C4-2B (cell line): Measurements from ENCODE around the gene RBM44.

Experiments
- H3K27ac ChIP-seq: fragments of 450-650 bp; 2 replicates; pipeline ENCODE4 v1.5.1; 2017
- CTCF ChIP-seq: fragments of 450-650 bp; conservative IDR thresholded peaks from 2 replicates; pipeline ENCODE4 v1.5.1; 2017; ENCODE audit warnings: mild to moderate bottlenecking
- ZFX ChIP-seq: fragments of 450-650 bp; IDR thresholded peaks from 2 replicates; pipeline ENCODE4 v1.6.1; 2017

The RBM44 gene

GRCh38 chr2:237859082-237859433 is 60.5 kb downstream of the RBM44 start:
- no peak for TF ChIP-seq CTCF
- no peak for TF ChIP-seq ZFX
- H3K27ac ChIP-seq = peak overlapping the region; percentile 97

- TF ChIP-seq CTCF (no peak), ZFX (peak; percentile 72)
Measured at GRCh38 chr2:237859533-237860272, 61.1 kb downstream of the RBM44 start, which contains the start of gene RAMP1. Gene RAMP1, plus strand, starts transcription at chr2:237859623. Its CDS starts 53 bp downstream, at chr2:237859676.

GRCh38 chr2:237860273-237860935 is 61.8 kb downstream of the RBM44 start:
- TF ChIP-seq ZFX (no peak), CTCF (no peak)
- H3K27ac ChIP-seq = peak overlapping the region; percentile 97

More at GRCh38 chr2:237859533-237860272, 61.1 kb downstream of the RBM44 start, which contains the start of gene RAMP1:
- peak within 1 kb of the TSS; percentile 97 for H3K27ac ChIP-seq

- H3K27ac ChIP-seq = peak overlapping the region; percentile 92
- TF ChIP-seq CTCF (no peak), ZFX (no peak)
Measured at GRCh38 chr2:237861875-237862527, 63.4 kb downstream of the RBM44 start.

GRCh38 chr2:237862528-237862895 is 63.9 kb downstream of the RBM44 start:
- TF ChIP-seq CTCF (no peak), ZFX (no peak)
- peak overlapping the region; percentile 92 for H3K27ac ChIP-seq

GRCh38 chr2:237863102-237863511 is 64.5 kb downstream of the RBM44 start:
- peak overlapping the region; percentile 92 for H3K27ac ChIP-seq
- TF ChIP-seq ZFX (no peak), CTCF (no peak)
